Measurements from ENCODE around the gene C18orf32. TPM values are rescaled to one million over a fixed set of nuclear protein-coding genes. Genes with fewer than 3 reads are reported as not detected.
A peak's percentile ranks its signal among the peaks of the same experiment; 100 is the strongest.

C18orf32 gene
- total and polyA plus RNA-seq, 2 of the 8 experiments (the other 6 are each of a cell fraction or from before 2014, with no cell fraction given), result 17.3 to 20.1 TPM

GRCh38 chr18:49510393-49511115 lies 23.5 kb upstream of the C18orf32 start:
- H3K79me1 ChIP-seq (ENCODE audit: low read depth, low read length), result no peaks in the 10 kb centered on the region
- no peaks in the 10 kb centered on the region for H3K23me2 ChIP-seq (ENCODE audit: low read depth, low read length)
- H3K56ac ChIP-seq (replicated peaks; ENCODE audit: insufficient read length, low read depth, low read length), result no peak overlapping the region
- H3K18ac ChIP-seq (ENCODE audit: extremely low read depth, low read length), result no peak overlapping the region
- peak overlapping the region; percentile 27 for H4K91ac ChIP-seq (replicated peaks; ENCODE audit: insufficient read length, low read length)
- H2BK12ac ChIP-seq (ENCODE audit: low read depth, low read length), result no peak overlapping the region
- no peak overlapping the region for H3K4ac ChIP-seq (replicated peaks; ENCODE audit: insufficient read length, low read depth, low read length)
- no peak overlapping the region for H3K4me3 ChIP-seq (ENCODE audit: extremely low read depth in 1 of 4, insufficient read depth in 2 of 4, low read depth in 3 of 4, low read length in 4 of 4)
- no peak overlapping the region for H2AK5ac ChIP-seq (ENCODE audit: low read depth, low read length)
- H3K36me3 ChIP-seq (ENCODE audit: control insufficient read depth in 2 of 4, insufficient read depth in 4 of 4, low read length in 3 of 4), result no peaks in the 10 kb centered on the region
- DNase-seq (ENCODE audit: low read depth in 1 of 2, low spot score in 2 of 2), result peak in 1 of 2 experiments; percentile 71
- no peak overlapping the region for H2BK120ac ChIP-seq (replicated peaks; ENCODE audit: low read depth, low read length)
- no peak overlapping the region for H2BK15ac ChIP-seq (ENCODE audit: low read length)
- POLR2A ChIA-PET (ENCODE audit: partially characterized antibody), result interaction anchor here (0.5 to 1.7 kb wide), 3 partner anchors 9 to 272 kb away, joined by 3 to 5 read pairs (median 3); no protein-coding TSS in a partner anchor
- no peak overlapping the region for H4K5ac ChIP-seq (ENCODE audit: insufficient read length, low read depth, low read length)
- no peak overlapping the region for H2AFZ ChIP-seq (ENCODE audit: low read length)
- no peak overlapping the region for H3K4me2 ChIP-seq (ENCODE audit: insufficient read depth in 1 of 2, low read depth in 2 of 2, low read length in 2 of 2)
- H4K20me1 ChIP-seq (replicated peaks in 1 of 2; ENCODE audit: control insufficient read depth in 1 of 2, insufficient read depth in 2 of 2, low read length in 2 of 2), result no peaks in the 10 kb centered on the region
- peak; percentile 80 for FAIRE-seq
- peak overlapping the region; percentile 1; the same call in 1 of the 2 replicates for H2BK20ac ChIP-seq (ENCODE audit: low read length)
- no peak overlapping the region for H3K9ac ChIP-seq (replicated peaks in 1 of 4; ENCODE audit: extremely low read depth in 1 of 4, low read depth in 3 of 4, low read length in 3 of 4)
- peaks cover 0 to 2% (median 0%) of the 10 kb centered on the region in 4 experiments; a peak in 1 of 7 replicates for H3K4me1 ChIP-seq (replicated peaks in 1 of 4; ENCODE audit: control insufficient read depth in 3 of 4, insufficient read depth in 4 of 4, low read length in 3 of 4)
- no peak overlapping the region for H3K27ac ChIP-seq (ENCODE audit: low read depth, low read length)
- no peaks in the 10 kb centered on the region for H3K79me2 ChIP-seq (ENCODE audit: control insufficient read depth in 1 of 2, insufficient read depth in 2 of 2, low read length in 2 of 2)
- CTCF ChIA-PET (ENCODE audit: partially characterized antibody), result interaction anchor here (0.7 to 5.8 kb wide), 58 partner anchors 9 to 697 kb away, joined by 3 to 82 read pairs (median 4); no protein-coding TSS in a partner anchor
- H3K27me3 ChIP-seq (replicated peaks in 1 of 4; ENCODE audit: control insufficient read depth in 3 of 4, extremely low read depth in 1 of 4, insufficient read depth in 3 of 4, low read length in 3 of 4), result no peaks in the 10 kb centered on the region
- no peak overlapping the region for H3K14ac ChIP-seq (ENCODE audit: insufficient read length)
- H3K23ac ChIP-seq (ENCODE audit: insufficient read length), result no peak overlapping the region
- no peaks in the 10 kb centered on the region for H3K9me3 ChIP-seq (ENCODE audit: insufficient read depth in 2 of 2, low read depth in 1 of 2, low read length in 1 of 2)
- 55% methylated on average over 12 of the region's 12 CpGs; no CpG with 5 or more reads in 1 of the 2 experiments for WGBS, 2 experiments (ENCODE audit: extremely low coverage in 1 of 2, insufficient coverage in 1 of 2, insufficient read length in 1 of 2, insufficient replicate concordance in 2 of 2, low coverage in 1 of 2, low lambda C conversion rate in 2 of 2, missing lambda C conversion rate in 1 of 2)
- no peak overlapping the region for H2BK5ac ChIP-seq (ENCODE audit: low read depth, low read length)
- H4K8ac ChIP-seq (ENCODE audit: extremely low read depth, insufficient read depth, low read length), result no peak overlapping the region
